AG04450 (cell line): ENCODE results near the gene HAPSTR1. TPM values are rescaled to one million over a fixed set of nuclear protein-coding genes. Genes with fewer than 3 reads are reported as not detected.

ENCODE experiments used
- CTCF ChIA-PET: fragments of 300-600, 350-600 bp; formaldehyde crosslinking; extraction: SDS; loops from one replicate; lab custom pipeline; 2022; ENCODE audit warnings: antibody characterized with exemption, inconsistent platforms; lab: Charles Lee
- POLR2A ChIA-PET: fragments of 350-600 bp; formaldehyde crosslinking; extraction: SDS; loops from one replicate; lab custom pipeline; 2021; ENCODE audit warnings: antibody characterized with exemption, inconsistent platforms; lab: Yijun Ruan, JAX
- DNase-seq: peaks from one replicate; pipeline ENCODE4 v3.0.0-alpha.2; 2011; ENCODE audit warnings: low read depth, low spot score
- H3K27ac ChIP-seq: one replicate; pipeline ENCODE4 v1.5.1; 2012; ENCODE audit warnings: low read depth, low read length, control low read depth
- H3K27me3 ChIP-seq: one replicate; pipeline ENCODE4 v1.6.0; 2012; ENCODE audit warnings: low read length; ENCODE audit not compliant: control insufficient read depth, insufficient read depth
- H3K4me3 ChIP-seq: 2 replicates; pipeline ENCODE4 v1.5.1; 2011; ENCODE audit warnings: mild to moderate bottlenecking, low read depth, low read length, control low read depth
- H3K9me3 ChIP-seq: 2 replicates; pipeline ENCODE4 v1.5.1; 2012; ENCODE audit warnings: low read length; ENCODE audit not compliant: control insufficient read depth, insufficient read depth
- polyA plus RNA-seq: library from polyadenylated mRNA; depleted of rRNA; stranded (reverse); fragments of >200 nt; gene quantifications from 2 replicates; pipeline ENCODE4 v1.2.3, GENCODE V29; 2011
- TF ChIP-seq, protein P1 (sequence below): IDR thresholded peaks from 2 replicates; pipeline ENCODE4 v1.5.1; 2011; ENCODE audit warnings: low read depth, low read length, control low read depth, inconsistent platforms

The HAPSTR1 gene
- polyA plus RNA-seq, 1 experiment, result 40.3 TPM

DNA sequence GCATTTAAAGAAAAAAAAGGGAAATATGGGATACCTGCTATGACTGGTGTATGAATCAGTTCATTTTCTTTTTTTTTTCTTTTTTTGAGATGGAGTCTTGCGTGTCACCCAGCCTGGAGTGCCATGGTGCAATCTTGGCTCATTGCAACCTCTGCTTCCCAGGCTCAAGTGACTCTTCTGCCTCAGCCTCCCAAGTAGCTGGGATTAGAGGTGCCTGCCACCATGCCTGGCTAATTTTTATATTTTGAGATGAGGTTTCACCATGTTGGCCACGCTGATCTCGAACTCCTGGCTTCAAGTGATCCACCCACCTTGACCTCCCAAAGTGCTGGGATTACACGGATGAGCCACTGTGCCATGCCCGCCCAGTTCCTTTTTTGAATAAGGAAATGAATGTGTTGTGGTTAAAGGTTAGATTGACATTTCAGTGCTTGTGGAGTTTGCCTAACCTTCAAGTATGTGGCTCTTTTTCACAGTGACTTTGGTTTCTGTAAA, 7.7 kb downstream of the HAPSTR1 start:
- ChIA-PET POLR2A (interaction anchor here (2.3 kb wide), 1 partner anchor 8 kb away, joined by 10 read pairs; the partner anchor contains the start of gene HAPSTR1), CTCF (no interaction called here)
- TF ChIP-seq, protein P1, sequence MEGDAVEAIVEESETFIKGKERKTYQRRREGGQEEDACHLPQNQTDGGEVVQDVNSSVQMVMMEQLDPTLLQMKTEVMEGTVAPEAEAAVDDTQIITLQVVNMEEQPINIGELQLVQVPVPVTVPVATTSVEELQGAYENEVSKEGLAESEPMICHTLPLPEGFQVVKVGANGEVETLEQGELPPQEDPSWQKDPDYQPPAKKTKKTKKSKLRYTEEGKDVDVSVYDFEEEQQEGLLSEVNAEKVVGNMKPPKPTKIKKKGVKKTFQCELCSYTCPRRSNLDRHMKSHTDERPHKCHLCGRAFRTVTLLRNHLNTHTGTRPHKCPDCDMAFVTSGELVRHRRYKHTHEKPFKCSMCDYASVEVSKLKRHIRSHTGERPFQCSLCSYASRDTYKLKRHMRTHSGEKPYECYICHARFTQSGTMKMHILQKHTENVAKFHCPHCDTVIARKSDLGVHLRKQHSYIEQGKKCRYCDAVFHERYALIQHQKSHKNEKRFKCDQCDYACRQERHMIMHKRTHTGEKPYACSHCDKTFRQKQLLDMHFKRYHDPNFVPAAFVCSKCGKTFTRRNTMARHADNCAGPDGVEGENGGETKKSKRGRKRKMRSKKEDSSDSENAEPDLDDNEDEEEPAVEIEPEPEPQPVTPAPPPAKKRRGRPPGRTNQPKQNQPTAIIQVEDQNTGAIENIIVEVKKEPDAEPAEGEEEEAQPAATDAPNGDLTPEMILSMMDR, result no peak
- H3K27ac ChIP-seq, result no peak overlapping the region
- H3K9me3 ChIP-seq, result no peaks in the 10 kb centered on the region
- H3K4me3 ChIP-seq, result no peak overlapping the region
- DNase-seq, result no peak
- no peaks in the 10 kb centered on the region for H3K27me3 ChIP-seq

GRCh38 chr16:9102379-9102778, 10.9 kb downstream of the HAPSTR1 start:
- POLR2A ChIA-PET, result interaction anchor here (0.7 to 1.8 kb wide), 5 partner anchors 10 to 234 kb away, joined by 3 to 20 read pairs (median 6); partner anchors contain the start of gene HAPSTR1
- Histone ChIP-seq H3K27ac (no peak overlapping the region), H3K27me3 (no peaks in the 10 kb centered on the region), H3K9me3 (no peaks in the 10 kb centered on the region), H3K4me3 (no peak overlapping the region)
- TF ChIP-seq, protein P1, result no peak
- CTCF ChIA-PET, result interaction anchor here (0.6 to 2.1 kb wide), 4 partner anchors 36 to 916 kb away, joined by 3 to 21 read pairs (median 5); no protein-coding TSS in a partner anchor
- peak; percentile 81 for DNase-seq

DNA sequence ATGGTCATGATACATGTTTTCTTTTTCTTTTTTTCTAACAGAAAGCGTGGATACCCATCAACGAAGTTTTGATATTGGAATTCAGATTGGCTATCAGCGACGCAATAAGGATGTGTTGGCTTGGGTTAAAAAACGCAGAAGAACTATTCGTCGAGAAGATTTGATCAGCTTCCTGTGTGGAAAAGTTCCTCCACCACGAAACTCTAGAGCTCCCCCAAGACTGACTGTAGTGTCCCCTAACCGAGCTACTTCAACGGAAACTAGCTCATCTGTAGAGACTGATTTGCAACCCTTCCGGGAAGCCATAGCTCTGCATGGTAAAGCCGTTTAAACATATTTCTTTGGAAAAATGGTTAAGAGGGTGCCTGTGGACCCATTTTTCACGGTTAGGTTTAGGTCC, 11.5 kb downstream of the HAPSTR1 start:
- TF ChIP-seq, protein P1, result no peak
- no peaks in the 10 kb centered on the region for H3K9me3 ChIP-seq
- DNase-seq, result no peak
- ChIA-PET CTCF (interaction anchor here (0.6 to 1.5 kb wide), 2 partner anchors 133 to 223 kb away, joined by 3 to 4 read pairs; no protein-coding TSS in a partner anchor), POLR2A (interaction anchor here (1.1 to 1.8 kb wide), 3 partner anchors 10 to 55 kb away, joined by 6 to 20 read pairs (median 8); partner anchors contain the start of gene HAPSTR1)
- no peaks in the 10 kb centered on the region for H3K27me3 ChIP-seq
- H3K27ac ChIP-seq, result peak overlapping the region; percentile 42
- no peak overlapping the region for H3K4me3 ChIP-seq

DNA sequence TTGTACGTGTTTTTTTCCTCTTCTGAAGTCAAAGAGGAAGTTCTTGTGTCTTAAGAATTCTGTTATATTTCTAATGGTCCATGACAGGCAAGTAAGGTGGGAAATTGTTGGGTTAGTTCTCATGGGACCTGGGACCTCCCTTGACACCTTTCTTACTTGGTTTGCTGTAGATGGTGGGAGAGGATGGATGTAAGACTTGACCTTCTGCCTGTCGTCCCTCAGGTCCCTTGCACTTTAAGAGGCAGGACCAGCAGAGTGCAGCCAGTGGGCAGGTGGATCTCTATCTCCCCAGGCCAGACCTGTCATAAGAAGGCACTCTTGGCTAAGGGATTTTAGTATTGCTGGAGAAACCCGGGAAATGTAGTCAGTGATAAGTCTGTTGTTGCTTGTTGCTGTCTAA, 12.1 kb downstream of the HAPSTR1 start:
- Histone ChIP-seq H3K27ac (no peak overlapping the region), H3K27me3 (no peaks in the 10 kb centered on the region), H3K9me3 (no peaks in the 10 kb centered on the region), H3K4me3 (no peak overlapping the region)
- TF ChIP-seq, protein P1, result no peak
- ChIA-PET POLR2A (interaction anchor here (1.8 kb wide), 1 partner anchor 12 kb away, joined by 20 read pairs; the partner anchor contains the start of gene HAPSTR1), CTCF (no interaction called here)
- no peak for DNase-seq

- Histone ChIP-seq H3K27me3 (no peaks in the 10 kb centered on the region), H3K9me3 (no peaks in the 10 kb centered on the region), H3K27ac (no peak overlapping the region), H3K4me3 (no peak overlapping the region)
- TF ChIP-seq, protein P1, result no peak
- ChIA-PET POLR2A (no interaction called here), CTCF (no interaction called here)
- no peak for DNase-seq
Measured at GRCh38 chr16:9105189-9105588, 13.7 kb downstream of the HAPSTR1 start.
